ENCODE measurements around the gene PZP.
"Not testable (repeated sequence)": the region's sequence is repeated elsewhere in the genome, so short reads cannot be mapped to it uniquely, and the experiment has no call there.

Gene PZP

GRCh38 chr12:9184276-9184675 is 23.9 kb downstream of the PZP start:
- H2AFZ ChIP-seq (ENCODE audit: low read depth), result no peak overlapping the region
- H3K79me2 ChIP-seq (ENCODE audit: insufficient read depth, low read depth), result no peaks in the 10 kb centered on the region
- H3K4me2 ChIP-seq, result no peak overlapping the region
- no peak for TF ChIP-seq CTCF (conservative IDR thresholded peaks at IDR 0.05; ENCODE audit: low read depth, low read length)
- no peak overlapping the region for H3K4me3 ChIP-seq (IDR thresholded peaks at IDR 0.05; ENCODE audit: insufficient read depth, low read depth, low read length)
- no peak overlapping the region for H3K27ac ChIP-seq
- H4K20me1 ChIP-seq (ENCODE audit: insufficient read depth), result no peaks in the 10 kb centered on the region
- H3K27me3 ChIP-seq (ENCODE audit: insufficient read depth, low read depth), result no peaks in the 10 kb centered on the region
- no peaks in the 10 kb centered on the region for H3K36me3 ChIP-seq (ENCODE audit: insufficient read depth)
- no peaks in the 10 kb centered on the region for H3K4me1 ChIP-seq (ENCODE audit: low read depth, poor library complexity, severe bottlenecking)
- H3K9ac ChIP-seq, result no peak overlapping the region

GRCh38 chr12:9180810-9181209 is 27.4 kb downstream of the PZP start:
- no peak overlapping the region for H3K4me3 ChIP-seq (IDR thresholded peaks at IDR 0.05; ENCODE audit: insufficient read depth, low read depth, low read length)
- no peaks in the 10 kb centered on the region for H3K36me3 ChIP-seq (ENCODE audit: insufficient read depth)
- no peaks in the 10 kb centered on the region for H3K4me1 ChIP-seq (ENCODE audit: low read depth, poor library complexity, severe bottlenecking)
- H3K27me3 ChIP-seq (ENCODE audit: insufficient read depth, low read depth), result no peaks in the 10 kb centered on the region
- no peak for TF ChIP-seq CTCF (conservative IDR thresholded peaks at IDR 0.05; ENCODE audit: low read depth, low read length)
- H3K27ac ChIP-seq, result no peak overlapping the region
- H3K9ac ChIP-seq, result no peak overlapping the region
- H4K20me1 ChIP-seq (ENCODE audit: insufficient read depth), result no peaks in the 10 kb centered on the region
- H3K79me2 ChIP-seq (ENCODE audit: insufficient read depth, low read depth), result no peaks in the 10 kb centered on the region
- H3K4me2 ChIP-seq, result no peak overlapping the region
- no peak overlapping the region for H2AFZ ChIP-seq (ENCODE audit: low read depth)

GRCh38 chr12:9179781-9180180 is 28.4 kb downstream of the PZP start:
- H3K79me2 ChIP-seq (ENCODE audit: insufficient read depth, low read depth), result no peaks in the 10 kb centered on the region
- H3K4me1 ChIP-seq (ENCODE audit: low read depth, poor library complexity, severe bottlenecking), result no peaks in the 10 kb centered on the region
- no peaks in the 10 kb centered on the region for H3K27me3 ChIP-seq (ENCODE audit: insufficient read depth, low read depth)
- no peak overlapping the region for H2AFZ ChIP-seq (ENCODE audit: low read depth)
- no peak overlapping the region for H3K4me3 ChIP-seq (IDR thresholded peaks at IDR 0.05; ENCODE audit: insufficient read depth, low read depth, low read length)
- no peak for TF ChIP-seq CTCF (conservative IDR thresholded peaks at IDR 0.05; ENCODE audit: low read depth, low read length)
- H3K9ac ChIP-seq, result no peak overlapping the region
- H4K20me1 ChIP-seq (ENCODE audit: insufficient read depth), result no peaks in the 10 kb centered on the region
- H3K36me3 ChIP-seq (ENCODE audit: insufficient read depth), result no peaks in the 10 kb centered on the region
- no peak overlapping the region for H3K27ac ChIP-seq
- no peak overlapping the region for H3K4me2 ChIP-seq

- no peak overlapping the region for H3K4me3 ChIP-seq (IDR thresholded peaks at IDR 0.05; ENCODE audit: insufficient read depth, low read depth, low read length)
- no peaks in the 10 kb centered on the region for H3K27me3 ChIP-seq (ENCODE audit: insufficient read depth, low read depth)
- no peak overlapping the region for H3K27ac ChIP-seq
- no peaks in the 10 kb centered on the region for H3K4me1 ChIP-seq (ENCODE audit: low read depth, poor library complexity, severe bottlenecking)
- H2AFZ ChIP-seq (ENCODE audit: low read depth), result no peak overlapping the region
- H3K79me2 ChIP-seq (ENCODE audit: insufficient read depth, low read depth), result no peaks in the 10 kb centered on the region
- no peak overlapping the region for H3K4me2 ChIP-seq
- H3K9ac ChIP-seq, result no peak overlapping the region
- no peaks in the 10 kb centered on the region for H3K36me3 ChIP-seq (ENCODE audit: insufficient read depth)
- no peaks in the 10 kb centered on the region for H4K20me1 ChIP-seq (ENCODE audit: insufficient read depth)
- no peak for TF ChIP-seq CTCF (conservative IDR thresholded peaks at IDR 0.05; ENCODE audit: low read depth, low read length)
These were observed 38.1 kb downstream of the PZP start for GRCh38 chr12:9169979-9170634.

GRCh38 chr12:9167345-9167744 is 40.9 kb downstream of the PZP start:
- H3K27ac ChIP-seq; H3K79me2 ChIP-seq (ENCODE audit: insufficient read depth, low read depth): not testable (repeated sequence)

More at GRCh38 chr12:9167345-9167744, 40.9 kb downstream of the PZP start:
- H4K20me1 ChIP-seq (ENCODE audit: insufficient read depth); H3K36me3 ChIP-seq (ENCODE audit: insufficient read depth); H3K4me1 ChIP-seq (ENCODE audit: low read depth, poor library complexity, severe bottlenecking); H3K27me3 ChIP-seq (ENCODE audit: insufficient read depth, low read depth); H3K4me2 ChIP-seq; H3K9ac ChIP-seq; H3K4me3 ChIP-seq (IDR thresholded peaks at IDR 0.05; ENCODE audit: insufficient read depth, low read depth, low read length); H2AFZ ChIP-seq (ENCODE audit: low read depth): not testable (repeated sequence)

Measured in KMS-11 (cell line).